Fibroblast of lung (primary cell): ENCODE data around the gene PTPN13.

Source experiments
- CTCF ChIP-seq, 2 donors: IDR thresholded peaks in 1 of 2; conservative IDR thresholded peaks in 1 of 2; 1 replicate in 1 of 2; 2 replicates in 1 of 2; pipeline ENCODE4 v1.5.1; 2011 to 2012; ENCODE audit warnings: low read length in 2 of 2, control low read depth in 1 of 2, inconsistent platforms in 1 of 2, low read depth in 1 of 2, mild to moderate bottlenecking in 1 of 2
- EZH2 ChIP-seq: IDR thresholded peaks from 2 replicates; pipeline ENCODE4 v1.5.1; 2012; ENCODE audit warnings: low read length, control low read depth, mild to moderate bottlenecking; ENCODE audit errors: missing control alignments

- no peak for TF ChIP-seq CTCF (conservative IDR thresholded peaks at IDR 0.05 in 1 of 2, IDR thresholded peaks at IDR 0.05 in 1 of 2; ENCODE audit: low read depth in 1 of 2, low read length in 2 of 2)
- TF ChIP-seq EZH2 = no peak
Observed at GRCh38 chr4:86730310-86730709, 136.2 kb downstream of the PTPN13 start.
